ENCODE results near the gene CACNA1C.

The CACNA1C gene

GRCh38 chr12:2686280-2686646 is 633.5 kb downstream of the CACNA1C start:
- in situ Hi-C loops (cut with HindIII; ENCODE audit: low sequenced_read_pairs), result no loop called here

GRCh38 chr12:2687058-2687457 is 634.3 kb downstream of the CACNA1C start:
- in situ Hi-C loops (cut with HindIII; ENCODE audit: low sequenced_read_pairs), result no loop called here

DNA sequence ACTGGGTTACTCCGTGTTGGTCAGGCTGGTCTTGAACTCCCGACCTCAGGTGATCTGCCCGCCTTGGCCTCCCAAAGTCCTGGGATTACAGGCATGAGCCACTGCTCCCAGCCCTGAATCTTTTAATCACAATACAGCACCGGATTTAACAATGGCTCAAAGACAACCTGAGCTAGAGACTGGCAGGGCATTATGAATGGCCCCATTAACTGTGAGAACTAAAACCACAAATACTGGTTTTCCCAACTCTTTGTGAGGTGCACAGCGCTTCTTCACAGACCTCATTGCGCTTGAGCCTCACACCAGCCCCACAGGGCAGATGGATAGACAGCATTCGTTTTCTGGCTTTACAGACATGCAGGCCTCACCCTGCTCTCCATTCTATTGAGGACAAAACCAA is 634.9 kb downstream of the CACNA1C start:
- in situ Hi-C loops (cut with HindIII; ENCODE audit: low sequenced_read_pairs), result no loop called here

DNA sequence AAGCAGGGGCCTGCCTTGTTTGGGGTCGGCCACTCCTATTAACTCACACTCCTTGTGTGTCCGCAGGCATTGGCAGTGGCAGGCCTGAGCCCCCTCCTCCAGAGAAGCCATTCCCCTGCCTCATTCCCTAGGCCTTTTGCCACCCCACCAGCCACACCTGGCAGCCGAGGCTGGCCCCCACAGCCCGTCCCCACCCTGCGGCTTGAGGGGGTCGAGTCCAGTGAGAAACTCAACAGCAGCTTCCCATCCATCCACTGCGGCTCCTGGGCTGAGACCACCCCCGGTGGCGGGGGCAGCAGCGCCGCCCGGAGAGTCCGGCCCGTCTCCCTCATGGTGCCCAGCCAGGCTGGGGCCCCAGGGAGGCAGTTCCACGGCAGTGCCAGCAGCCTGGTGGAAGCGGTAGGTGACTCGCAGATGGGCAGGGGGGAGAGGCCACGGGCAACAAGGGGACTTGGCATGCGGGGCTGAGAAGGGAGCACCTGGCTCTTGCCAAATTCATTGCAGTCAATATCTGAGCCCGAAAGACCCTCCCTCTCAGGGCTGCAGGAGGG is 635.7 kb downstream of the CACNA1C start:
- in situ Hi-C loops (cut with HindIII; ENCODE audit: low sequenced_read_pairs), result no loop called here

- in situ Hi-C loops (cut with HindIII; ENCODE audit: low sequenced_read_pairs), result no loop called here
These were observed 636.6 kb downstream of the CACNA1C start for GRCh38 chr12:2689393-2689792.

GRCh38 chr12:2689879-2690278 is 637.1 kb downstream of the CACNA1C start:
- in situ Hi-C loops (cut with HindIII; ENCODE audit: low sequenced_read_pairs), result no loop called here

GRCh38 chr12:2690348-2691005 is 637.7 kb downstream of the CACNA1C start:
- in situ Hi-C loops (cut with HindIII; ENCODE audit: low sequenced_read_pairs), result no loop called here

- in situ Hi-C loops (cut with HindIII; ENCODE audit: low sequenced_read_pairs), result no loop called here
These were observed 638.2 kb downstream of the CACNA1C start for GRCh38 chr12:2691006-2691344.

- in situ Hi-C loops (cut with HindIII; ENCODE audit: low sequenced_read_pairs), result no loop called here
These were observed 638.7 kb downstream of the CACNA1C start for GRCh38 chr12:2691345-2692071.

GRCh38 chr12:2692080-2692479 is 639.3 kb downstream of the CACNA1C start:
- in situ Hi-C loops (cut with HindIII; ENCODE audit: low sequenced_read_pairs), result no loop called here

- in situ Hi-C loops (cut with HindIII; ENCODE audit: low sequenced_read_pairs), result no loop called here
These were observed 640.6 kb downstream of the CACNA1C start for GRCh38 chr12:2693244-2693860.

GRCh38 chr12:2693980-2694610 is 641.3 kb downstream of the CACNA1C start:
- in situ Hi-C loops (cut with HindIII; ENCODE audit: low sequenced_read_pairs), result no loop called here

DNA sequence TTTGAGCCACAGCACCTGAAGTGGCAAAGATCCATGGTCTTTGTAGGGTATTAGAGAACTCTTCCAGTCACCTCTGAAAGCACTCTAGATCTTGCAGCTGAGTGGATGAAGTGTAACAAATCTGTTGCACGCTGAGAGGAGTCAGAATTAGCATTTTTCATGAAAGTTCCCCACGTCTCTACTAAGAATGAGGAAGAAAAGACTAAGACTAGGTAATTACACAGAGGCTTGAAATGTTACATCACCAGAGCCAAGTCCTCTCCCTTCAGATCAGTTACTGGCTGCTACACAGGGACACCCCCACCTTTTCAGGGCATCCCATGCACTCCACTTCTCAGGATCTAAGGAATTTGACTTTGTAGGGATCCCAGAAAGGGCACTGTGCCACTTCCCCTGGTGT is 643.3 kb downstream of the CACNA1C start:
- in situ Hi-C loops (cut with HindIII; ENCODE audit: low sequenced_read_pairs), result no loop called here

GRCh38 chr12:2697057-2697800 is 644.4 kb downstream of the CACNA1C start:
- in situ Hi-C loops (cut with HindIII; ENCODE audit: low sequenced_read_pairs), result no loop called here

DNA sequence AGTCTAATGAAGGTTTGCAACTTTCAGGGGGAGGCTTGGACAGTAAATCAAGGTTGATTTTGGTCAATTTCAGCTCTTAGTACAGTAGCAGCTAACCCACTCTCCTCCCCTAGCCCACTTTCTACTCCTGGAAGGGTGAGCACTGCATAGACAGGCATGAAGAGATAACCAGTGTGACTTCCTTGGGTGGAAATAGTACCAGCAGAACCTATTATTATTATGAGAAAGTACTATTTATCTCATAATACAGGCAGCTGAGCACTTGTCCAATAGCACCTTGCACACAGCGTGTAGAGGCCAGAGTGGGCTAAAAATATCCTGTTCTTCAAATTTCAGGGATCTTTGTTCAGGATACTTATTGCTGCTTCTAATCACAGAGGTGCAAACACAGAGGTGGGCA is 645.8 kb downstream of the CACNA1C start:
- in situ Hi-C loops (cut with HindIII; ENCODE audit: low sequenced_read_pairs), result no loop called here

DNA sequence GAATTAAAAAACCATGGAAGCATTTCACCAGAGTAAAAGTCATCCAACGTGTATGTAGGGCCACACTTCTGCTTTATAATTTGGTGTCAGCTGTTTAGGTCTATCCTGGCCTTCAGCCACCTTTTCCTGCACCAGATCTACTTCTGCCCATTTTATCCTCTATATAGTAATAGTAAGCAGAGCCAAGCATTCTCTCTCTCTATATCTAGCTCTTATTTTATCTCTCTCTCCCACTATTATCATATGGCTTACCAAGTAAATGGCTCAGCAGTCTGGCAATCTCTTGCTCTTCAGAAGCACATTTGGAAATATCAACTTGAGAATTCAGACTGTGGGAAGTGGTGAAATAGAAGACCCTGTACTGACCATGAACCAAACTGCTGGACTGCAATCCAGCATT is 657.9 kb downstream of the CACNA1C start:
- in situ Hi-C loops (cut with HindIII; ENCODE audit: low sequenced_read_pairs), result no loop called here

DNA sequence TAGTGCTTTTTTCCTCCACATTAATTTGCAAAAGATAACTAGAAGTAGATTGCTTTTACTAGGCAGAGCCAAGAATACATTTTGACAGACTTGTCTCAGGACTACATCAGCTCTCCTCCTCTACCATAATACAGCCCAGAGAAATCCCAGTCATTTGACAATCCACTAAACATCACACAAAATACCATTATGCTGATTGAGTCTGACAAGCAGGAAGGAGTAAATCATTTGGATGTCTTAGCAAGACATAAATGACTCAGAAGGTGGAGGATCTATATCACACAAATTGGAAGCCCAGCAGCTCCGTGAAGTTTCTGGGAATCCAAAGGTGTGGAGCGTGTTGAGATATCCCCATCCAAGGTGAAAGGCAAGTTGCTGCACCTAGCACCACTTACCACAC is 666.6 kb downstream of the CACNA1C start:
- in situ Hi-C loops (cut with HindIII; ENCODE audit: low sequenced_read_pairs), result no loop called here

DNA sequence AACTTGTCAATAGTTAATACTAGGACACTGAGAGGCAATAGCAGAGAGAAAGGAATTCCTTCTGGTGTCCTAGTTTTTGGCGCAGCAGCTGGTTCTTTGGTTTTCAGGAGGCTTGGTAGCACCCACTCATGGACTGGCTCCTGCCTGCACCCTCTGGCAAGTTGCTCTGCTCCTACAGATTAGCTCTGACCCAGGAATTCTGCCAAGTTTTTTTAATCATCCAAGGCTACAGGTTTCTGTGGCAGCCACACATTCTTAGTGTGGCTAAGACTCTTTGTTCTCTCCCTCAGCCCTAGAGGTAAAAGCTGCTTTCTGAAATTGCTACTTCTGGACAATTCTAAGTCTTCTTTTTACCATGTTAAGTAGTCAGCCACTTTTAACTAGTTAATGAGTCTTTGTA is 670.0 kb downstream of the CACNA1C start:
- in situ Hi-C loops (cut with HindIII; ENCODE audit: low sequenced_read_pairs), result no loop called here

DNA sequence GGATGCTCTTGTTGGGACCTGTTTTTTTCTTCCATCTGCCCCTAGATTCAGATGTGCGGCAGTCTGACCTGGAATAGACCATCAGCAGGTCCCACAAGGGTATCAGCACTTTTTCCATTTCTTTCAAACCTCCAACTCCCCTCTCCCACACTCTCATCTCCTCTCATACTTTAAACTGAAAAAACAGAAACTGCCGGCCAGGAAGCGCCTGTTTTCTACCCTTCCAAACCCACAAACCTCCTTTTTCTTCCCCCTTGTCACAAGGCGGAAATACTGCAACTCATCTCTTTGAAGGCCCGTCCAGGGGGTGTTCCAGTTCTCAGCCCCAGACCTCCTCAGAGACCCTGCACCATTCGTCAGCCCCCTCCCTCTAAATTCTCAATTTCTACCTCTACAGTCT is 679.5 kb downstream of the CACNA1C start:
- in situ Hi-C loops (cut with HindIII; ENCODE audit: low sequenced_read_pairs), result no loop called here

DNA sequence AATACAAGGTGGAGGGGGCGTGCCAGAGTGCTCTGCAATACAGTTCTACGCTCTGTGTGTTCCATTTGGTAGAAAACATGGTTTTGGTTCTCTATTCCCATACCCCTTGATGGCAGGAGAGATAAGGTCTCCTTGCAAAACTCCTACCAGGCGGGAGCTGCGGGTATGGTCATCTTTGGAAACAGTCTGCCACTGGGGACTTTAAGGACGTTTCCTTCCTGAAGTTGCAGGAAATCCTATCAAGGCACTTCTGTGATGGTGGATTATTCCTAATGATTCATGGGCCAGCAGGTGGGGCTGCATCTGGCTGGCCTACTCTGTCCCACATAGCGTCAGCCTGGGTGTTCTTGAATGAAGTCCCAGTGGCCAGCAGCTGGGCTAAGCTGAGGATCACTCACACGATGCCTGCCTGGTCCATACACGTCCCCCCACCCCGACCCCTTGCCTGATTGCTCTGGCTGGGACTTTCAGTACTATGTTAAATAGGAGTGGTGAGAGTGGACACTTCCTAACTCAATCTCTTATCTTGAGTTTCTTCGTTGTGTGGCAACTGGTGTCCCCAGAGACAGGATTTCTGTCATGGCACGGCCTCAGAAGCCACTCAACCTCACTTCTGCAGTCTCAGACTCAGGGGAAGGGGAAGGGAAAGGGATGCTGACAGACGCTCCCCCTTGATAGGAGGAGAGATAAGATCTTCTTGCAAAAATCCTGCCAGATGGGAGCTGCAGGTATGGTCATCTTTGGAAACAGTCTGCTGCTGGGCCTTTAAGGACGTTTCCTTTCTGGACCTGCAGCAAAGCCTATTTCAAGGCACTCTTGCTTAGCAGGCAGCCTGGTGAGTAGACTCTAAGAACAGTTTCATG is 680.9 kb downstream of the CACNA1C start:
- in situ Hi-C loops (cut with HindIII; ENCODE audit: low sequenced_read_pairs), result no loop called here
